Measurements from ENCODE around the gene UNC45B. TPM values are rescaled to one million over a fixed set of nuclear protein-coding genes. Genes with fewer than 3 reads are reported as not detected.

The UNC45B gene
- total and polyA plus RNA-seq, 2 of the 8 experiments (the other 6 are each of a cell fraction or from before 2014, with no cell fraction given) = 0.06 to 0.15 TPM

- WGBS, 2 experiments (ENCODE audit: extremely low coverage in 1 of 2, insufficient coverage in 1 of 2, insufficient read length in 1 of 2, insufficient replicate concordance in 2 of 2, low coverage in 1 of 2, low lambda C conversion rate in 2 of 2, missing lambda C conversion rate in 1 of 2) = 96% methylated on average over 11 of the region's 11 CpGs; no CpG with 5 or more reads in 1 of the 2 experiments
- TF ChIP-seq SP1 (IDR thresholded peaks at IDR 0.05; ENCODE audit: low read depth, low read length) (no peak), RAD21 (IDR thresholded peaks at IDR 0.05 in 1 of 2, conservative IDR thresholded peaks at IDR 0.05 in 1 of 2; ENCODE audit: low read depth in 2 of 2, low read length in 2 of 2) (no peak), EP300 (IDR thresholded peaks at IDR 0.05; ENCODE audit: borderline replicate concordance in 1 of 2, low read depth in 2 of 2, low read length in 2 of 2) (no peak), CTBP2 (IDR thresholded peaks at IDR 0.05; ENCODE audit: borderline replicate concordance, insufficient read depth, insufficient read length, low read length) (no peak), KDM5A (IDR thresholded peaks at IDR 0.05; ENCODE audit: low read length) (no peak), E2F6 (IDR thresholded peaks at IDR 0.05) (no peak), SIN3A (conservative IDR thresholded peaks at IDR 0.05 in 1 of 2, IDR thresholded peaks at IDR 0.05 in 1 of 2; ENCODE audit: low read depth in 1 of 2, low read length in 2 of 2) (no peak), CBX8 (IDR thresholded peaks at IDR 0.05; ENCODE audit: borderline replicate concordance, low read depth, low read length) (no peak)
Measured at GRCh38 chr17:35149941-35150340, 2.3 kb downstream of the UNC45B start.

More at GRCh38 chr17:35149941-35150340, 2.3 kb downstream of the UNC45B start:
- Histone ChIP-seq H2AFZ (ENCODE audit: low read length) (no peak overlapping the region), H2BK15ac (ENCODE audit: low read length) (no peak overlapping the region), H4K91ac (replicated peaks; ENCODE audit: insufficient read length, low read length) (no peak overlapping the region), H3K23ac (ENCODE audit: insufficient read length) (no peak overlapping the region), H2BK20ac (ENCODE audit: low read length) (no peak overlapping the region), H3K4ac (replicated peaks; ENCODE audit: insufficient read length, low read depth, low read length) (no peak overlapping the region), H4K5ac (ENCODE audit: insufficient read length, low read depth, low read length) (no peak overlapping the region), H3K9ac (replicated peaks in 1 of 4; ENCODE audit: extremely low read depth in 1 of 4, low read depth in 3 of 4, low read length in 3 of 4) (no peak overlapping the region), H3K4me1 (replicated peaks in 1 of 4; ENCODE audit: control insufficient read depth in 3 of 4, insufficient read depth in 4 of 4, low read length in 3 of 4) (peaks cover 0 to 3% (median 1%) of the 10 kb centered on the region in 4 experiments; a peak in 2 of 7 replicates), H3K27me3 (replicated peaks in 1 of 4; ENCODE audit: control insufficient read depth in 3 of 4, extremely low read depth in 1 of 4, insufficient read depth in 3 of 4, low read length in 3 of 4) (no peaks in the 10 kb centered on the region), H3K4me2 (ENCODE audit: insufficient read depth in 1 of 2, low read depth in 2 of 2, low read length in 2 of 2) (no peak overlapping the region), H2BK120ac (replicated peaks; ENCODE audit: low read depth, low read length) (no peak overlapping the region), H4K8ac (ENCODE audit: extremely low read depth, insufficient read depth, low read length) (no peak overlapping the region), H3K79me1 (ENCODE audit: low read depth, low read length) (no peaks in the 10 kb centered on the region; the same call in 1 of the 2 replicates), H3K23me2 (ENCODE audit: low read depth, low read length) (no peaks in the 10 kb centered on the region), H3K9me3 (ENCODE audit: insufficient read depth in 2 of 2, low read depth in 1 of 2, low read length in 1 of 2) (no peaks in the 10 kb centered on the region), H2AK5ac (ENCODE audit: low read depth, low read length) (no peak overlapping the region), H4K20me1 (replicated peaks in 1 of 2; ENCODE audit: control insufficient read depth in 1 of 2, insufficient read depth in 2 of 2, low read length in 2 of 2) (no peaks in the 10 kb centered on the region), H3K27ac (ENCODE audit: low read depth, low read length) (no peak overlapping the region), H3K14ac (ENCODE audit: insufficient read length) (no peak overlapping the region), H3K56ac (replicated peaks; ENCODE audit: insufficient read length, low read depth, low read length) (no peak overlapping the region), H3K36me3 (ENCODE audit: control insufficient read depth in 2 of 4, insufficient read depth in 4 of 4, low read length in 3 of 4) (no peaks in the 10 kb centered on the region), H2BK12ac (ENCODE audit: low read depth, low read length) (no peak overlapping the region), H2BK5ac (ENCODE audit: low read depth, low read length) (no peak overlapping the region), H3K18ac (ENCODE audit: extremely low read depth, low read length) (no peak overlapping the region), H3K4me3 (ENCODE audit: extremely low read depth in 1 of 4, insufficient read depth in 2 of 4, low read depth in 3 of 4, low read length in 4 of 4) (no peak overlapping the region), H3K79me2 (ENCODE audit: control insufficient read depth in 1 of 2, insufficient read depth in 2 of 2, low read length in 2 of 2) (no peaks in the 10 kb centered on the region)
- no peak for DNase-seq (ENCODE audit: low read depth in 1 of 2, low spot score in 2 of 2)
- FAIRE-seq = no peak
- CTCF ChIA-PET (ENCODE audit: partially characterized antibody) = interaction anchor here (0.6 to 2.6 kb wide), 4 partner anchors 34 to 703 kb away, joined by 3 to 9 read pairs (median 3); no protein-coding TSS in a partner anchor
- POLR2A ChIA-PET (ENCODE audit: partially characterized antibody) = interaction anchor here (1.0 to 2.6 kb wide), 3 partner anchors 13 to 24 kb away, joined by 3 to 10 read pairs (median 4); no protein-coding TSS in a partner anchor
